GM21737 (cell line): Measurements from ENCODE around the gene DCTN5.

Source experiments
- ATAC-seq: cut with Tn5 transposase; IDR thresholded peaks from one replicate; pipeline ENCODE4 v1.9.1; 2021; ENCODE audit warnings: mild to moderate bottlenecking, moderate library complexity; ENCODE audit not compliant: unreplicated experiment

DCTN5 gene

DNA sequence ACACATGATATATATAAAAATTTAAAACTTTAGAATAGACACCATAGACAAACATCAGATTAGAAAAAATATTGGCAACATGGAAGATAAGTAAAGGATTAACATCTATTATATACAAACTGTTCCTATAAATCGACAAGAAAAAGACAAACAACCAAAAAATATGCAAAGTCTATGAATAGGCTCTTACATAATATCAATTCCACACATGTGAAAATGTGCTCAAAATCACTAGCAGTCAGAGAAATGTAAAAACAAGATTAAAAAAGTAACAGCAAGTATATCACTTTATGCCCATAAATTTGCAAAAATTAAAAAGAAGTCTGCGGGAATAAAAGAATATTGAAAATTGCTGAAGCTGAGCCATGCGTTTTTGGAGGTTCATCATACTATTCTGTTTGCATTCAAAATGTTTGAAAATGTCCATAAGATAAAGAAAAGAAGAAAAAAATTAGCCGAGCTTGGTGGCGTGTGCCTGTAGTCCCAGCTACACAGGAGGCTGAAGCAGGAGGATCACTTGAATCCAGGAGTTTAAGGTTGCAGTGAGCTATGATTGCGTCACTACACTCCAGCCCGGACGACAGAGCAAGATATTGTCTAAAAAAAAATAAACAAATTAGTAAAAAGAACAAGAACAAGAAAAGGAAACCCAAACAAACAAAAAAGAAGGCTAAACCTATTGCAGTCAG is 83.0 kb downstream of the DCTN5 start:
- no peak for ATAC-seq

DNA sequence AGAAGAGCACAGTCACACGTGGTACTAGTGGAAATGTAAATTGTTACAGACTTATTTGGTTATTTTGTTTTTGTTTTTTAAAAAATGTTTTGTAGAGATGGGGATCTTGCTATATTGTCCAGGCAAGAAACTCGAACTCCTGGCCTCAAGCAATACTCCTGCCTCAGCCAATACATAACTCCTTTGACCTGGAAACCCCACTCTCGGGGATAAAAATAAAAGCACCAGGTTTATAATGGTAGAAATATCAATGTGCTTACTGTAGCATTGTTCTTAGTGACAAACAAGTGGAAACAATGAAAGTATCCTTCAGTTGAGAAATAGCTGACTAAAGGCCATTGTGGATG is 83.5 kb downstream of the DCTN5 start:
- ATAC-seq, result no peak

DNA sequence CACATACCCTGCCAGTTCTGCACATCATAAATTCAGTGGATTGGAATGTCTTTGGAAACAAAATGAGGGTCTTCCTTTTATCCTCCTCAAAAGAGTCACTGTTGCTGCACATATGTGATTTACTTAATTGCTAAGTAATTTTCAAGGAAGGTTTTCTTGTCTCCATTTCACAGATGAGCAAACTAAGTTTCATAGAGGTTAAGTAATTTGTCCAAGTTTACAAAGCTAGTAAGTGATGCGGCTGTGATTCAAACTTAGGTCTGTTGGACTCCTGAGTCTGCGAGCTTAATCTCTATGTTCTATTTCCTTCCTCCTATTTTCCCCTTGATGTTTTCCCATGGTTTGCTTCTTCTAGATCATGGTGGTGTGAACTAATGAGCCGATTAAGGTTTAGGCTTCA is 85.4 kb downstream of the DCTN5 start:
- no peak for ATAC-seq
